Measurements from ENCODE around the gene PRRT4.

GRCh38 chr7:128323040-128323439, 38.5 kb downstream of the PRRT4 start:
- no peak for TF ChIP-seq ATF2 (tag by site-specific recombination; IDR thresholded peaks at IDR 0.05; ENCODE audit: low read depth)
- no peak for TF ChIP-seq GFI1B (tag by site-specific recombination; IDR thresholded peaks at IDR 0.05)
